GM04504 (cell line): ENCODE measurements around the gene PDE1C.

ENCODE experiments used
- DNase-seq: peaks from one replicate; pipeline ENCODE4 v3.0.0-alpha.2; 2012; ENCODE audit warnings: low read depth

Gene PDE1C

GRCh38 chr7:31892099-31892829 is 177.9 kb downstream of the PDE1C start:
- no peak for DNase-seq

- no peak for DNase-seq
Measured at GRCh38 chr7:31890766-31891165, 179.4 kb downstream of the PDE1C start.

GRCh38 chr7:31890198-31890597 is 180.0 kb downstream of the PDE1C start:
- DNase-seq = no peak

GRCh38 chr7:31887006-31887405 is 183.2 kb downstream of the PDE1C start:
- DNase-seq = no peak

- no peak for DNase-seq
Measured at GRCh38 chr7:31885171-31885570, 185.0 kb downstream of the PDE1C start.

- peak; percentile 37 for DNase-seq
Measured at GRCh38 chr7:31883761-31884164, 186.4 kb downstream of the PDE1C start.

GRCh38 chr7:31882187-31882586 is 188.0 kb downstream of the PDE1C start:
- no peak for DNase-seq

- no peak for DNase-seq
Measured at GRCh38 chr7:31878875-31879274, 191.3 kb downstream of the PDE1C start.

- DNase-seq = peak; percentile 10
Measured at GRCh38 chr7:31875424-31875823, 194.8 kb downstream of the PDE1C start.

- no peak for DNase-seq
Measured at GRCh38 chr7:31874631-31875386, 195.4 kb downstream of the PDE1C start.

- no peak for DNase-seq
Measured at GRCh38 chr7:31873816-31874597, 196.2 kb downstream of the PDE1C start.

- DNase-seq = no peak
Measured at GRCh38 chr7:31872545-31873370, 197.4 kb downstream of the PDE1C start.

- DNase-seq = no peak
Measured at GRCh38 chr7:31864646-31865045, 205.6 kb downstream of the PDE1C start.

GRCh38 chr7:31860925-31861324 is 209.3 kb downstream of the PDE1C start:
- DNase-seq = no peak

GRCh38 chr7:31858055-31858454 is 212.2 kb downstream of the PDE1C start:
- DNase-seq = no peak

- no peak for DNase-seq
Measured at GRCh38 chr7:31857172-31857571, 213.0 kb downstream of the PDE1C start.

- no peak for DNase-seq
Measured at GRCh38 chr7:31856337-31856736, 213.9 kb downstream of the PDE1C start.

- DNase-seq = no peak
Measured at GRCh38 chr7:31855530-31855929, 214.7 kb downstream of the PDE1C start.

GRCh38 chr7:31853380-31853779 is 216.8 kb downstream of the PDE1C start:
- DNase-seq = no peak

- no peak for DNase-seq
Measured at GRCh38 chr7:31852462-31852861, 217.7 kb downstream of the PDE1C start.

- no peak for DNase-seq
Measured at GRCh38 chr7:31851119-31851518, 219.1 kb downstream of the PDE1C start.

- no peak for DNase-seq
Measured at GRCh38 chr7:31850601-31851000, 219.6 kb downstream of the PDE1C start.
